NT2/D1 (cell line): ENCODE measurements around the gene UPK3BL1.
"Not testable (repeated sequence)": the region's sequence is repeated elsewhere in the genome, so short reads cannot be mapped to it uniquely, and the experiment has no call there.

Experiments used
- SUZ12 ChIP-seq: IDR thresholded peaks from 2 replicates; pipeline ENCODE4 v1.6.1; 2011; ENCODE audit not compliant: insufficient read length, insufficient read depth; ENCODE audit errors: extremely low read depth
- YY1 ChIP-seq: IDR thresholded peaks from 2 replicates; pipeline ENCODE4 v1.6.1; 2011; ENCODE audit not compliant: insufficient read length, insufficient read depth
- ZNF274 ChIP-seq: IDR thresholded peaks from 2 replicates; pipeline ENCODE4 v1.6.1; 2011; ENCODE audit warnings: mild to moderate bottlenecking, low read depth, low read length

GRCh38 chr7:102643404-102643803, 813 bp upstream of the UPK3BL1 start:
- TF ChIP-seq SUZ12, ZNF274, YY1: not testable (repeated sequence)
